NCI-H2029 (cell line): ENCODE measurements around the gene TRAF1.

Source experiments
- DNase-seq: peaks from one replicate; lab custom pipeline; 2025; lab: John Stamatoyannopoulos, UW

Gene TRAF1

GRCh38 chr9:120941046-120941770, 14.6 kb upstream of the TRAF1 start:
- no peak for DNase-seq

GRCh38 chr9:120940573-120940972, 14.0 kb upstream of the TRAF1 start:
- no peak for DNase-seq

- no peak for DNase-seq
Measured at GRCh38 chr9:120938851-120939250, 12.3 kb upstream of the TRAF1 start.

GRCh38 chr9:120937596-120937995, 11.0 kb upstream of the TRAF1 start:
- no peak for DNase-seq

- DNase-seq = no peak
Measured at GRCh38 chr9:120937127-120937526, 10.5 kb upstream of the TRAF1 start.

- no peak for DNase-seq
Measured at GRCh38 chr9:120936764-120937122, 10.1 kb upstream of the TRAF1 start.

GRCh38 chr9:120936011-120936763, 9.6 kb upstream of the TRAF1 start:
- peak; percentile 82 for DNase-seq

GRCh38 chr9:120935383-120935857, 8.8 kb upstream of the TRAF1 start:
- peak; percentile 94 for DNase-seq

- no peak for DNase-seq
Measured at GRCh38 chr9:120934281-120934680, 7.7 kb upstream of the TRAF1 start.

GRCh38 chr9:120933310-120934055, 6.9 kb upstream of the TRAF1 start:
- DNase-seq = no peak

GRCh38 chr9:120932086-120932823, 5.7 kb upstream of the TRAF1 start:
- DNase-seq = no peak

GRCh38 chr9:120931231-120932085, 4.9 kb upstream of the TRAF1 start:
- DNase-seq = peak; percentile 52

GRCh38 chr9:120929229-120929791, 2.7 kb upstream of the TRAF1 start:
- DNase-seq = no peak

GRCh38 chr9:120928483-120929228, 2.1 kb upstream of the TRAF1 start:
- DNase-seq = peak; percentile 34

GRCh38 chr9:120928015-120928482, 1.5 kb upstream of the TRAF1 start:
- DNase-seq = no peak

GRCh38 chr9:120927269-120928014, 846 bp upstream of the TRAF1 start:
- no peak for DNase-seq

- DNase-seq = no peak
Measured at GRCh38 chr9:120925535-120926396, 830 bp downstream of the TRAF1 start.
